ENCODE results near the gene KRIT1.
"Not testable (repeated sequence)": the region's sequence is repeated elsewhere in the genome, so short reads cannot be mapped to it uniquely, and the experiment has no call there.

KRIT1 gene

GRCh38 chr7:92221766-92222165 lies 23.9 kb downstream of the KRIT1 start:
- Mint-ChIP-seq H3K27me3 (ENCODE audit: low read depth) (no peaks in the 10 kb centered on the region), H3K27ac (no peak overlapping the region), H3K9me3 (no peaks in the 10 kb centered on the region), H3K4me3 (no peak overlapping the region), H3K4me1 (no peaks in the 10 kb centered on the region), H3K36me3 (ENCODE audit: low read depth) (peaks cover 67% of the 10 kb centered on the region)
- TF ChIP-seq CTCF (IDR thresholded peaks at IDR 0.05; ENCODE audit: unreplicated experiment in 3 of 3): no peak

- H3K4me3 Mint-ChIP-seq: no peak overlapping the region
- peaks cover 85% of the 10 kb centered on the region for H3K36me3 Mint-ChIP-seq (ENCODE audit: low read depth)
- no peak for TF ChIP-seq CTCF (IDR thresholded peaks at IDR 0.05; ENCODE audit: unreplicated experiment in 3 of 3)
- H3K4me1 Mint-ChIP-seq: no peaks in the 10 kb centered on the region
- H3K9me3 Mint-ChIP-seq: peaks cover 21% of the 10 kb centered on the region
- no peak overlapping the region for H3K27ac Mint-ChIP-seq
- no peaks in the 10 kb centered on the region for H3K27me3 Mint-ChIP-seq (ENCODE audit: low read depth)
These were observed 39.0 kb downstream of the KRIT1 start for GRCh38 chr7:92206672-92207071.

GRCh38 chr7:92205987-92206386 lies 39.7 kb downstream of the KRIT1 start:
- peaks cover 83% of the 10 kb centered on the region for H3K36me3 Mint-ChIP-seq (ENCODE audit: low read depth)
- no peak overlapping the region for H3K27ac Mint-ChIP-seq
- no peaks in the 10 kb centered on the region for H3K27me3 Mint-ChIP-seq (ENCODE audit: low read depth)
- H3K4me3 Mint-ChIP-seq: no peak overlapping the region
- TF ChIP-seq CTCF (IDR thresholded peaks at IDR 0.05; ENCODE audit: unreplicated experiment in 3 of 3): no peak
- peaks cover 21% of the 10 kb centered on the region for H3K9me3 Mint-ChIP-seq
- no peaks in the 10 kb centered on the region for H3K4me1 Mint-ChIP-seq

- TF ChIP-seq CTCF (IDR thresholded peaks at IDR 0.05; ENCODE audit: unreplicated experiment in 3 of 3): no peak
- H3K27ac Mint-ChIP-seq: no peak overlapping the region
- peaks cover 69% of the 10 kb centered on the region for H3K36me3 Mint-ChIP-seq (ENCODE audit: low read depth)
- H3K4me1 Mint-ChIP-seq: no peaks in the 10 kb centered on the region
- no peaks in the 10 kb centered on the region for H3K27me3 Mint-ChIP-seq (ENCODE audit: low read depth)
- H3K9me3 Mint-ChIP-seq: peaks cover 8% of the 10 kb centered on the region
- no peak overlapping the region for H3K4me3 Mint-ChIP-seq
These were observed 44.9 kb downstream of the KRIT1 start for GRCh38 chr7:92200791-92201190.

- H3K9me3 Mint-ChIP-seq: peaks cover 58% of the 10 kb centered on the region
- no peak overlapping the region for H3K27ac Mint-ChIP-seq
- H3K27me3 Mint-ChIP-seq (ENCODE audit: low read depth): no peaks in the 10 kb centered on the region
- no peak overlapping the region for H3K4me3 Mint-ChIP-seq
- H3K4me1 Mint-ChIP-seq: no peaks in the 10 kb centered on the region
- H3K36me3 Mint-ChIP-seq (ENCODE audit: low read depth): peaks cover 79% of the 10 kb centered on the region
- TF ChIP-seq CTCF (IDR thresholded peaks at IDR 0.05; ENCODE audit: unreplicated experiment in 3 of 3): no peak
These were observed 53.4 kb downstream of the KRIT1 start for GRCh38 chr7:92192326-92192725.

GRCh38 chr7:92189246-92189645 lies 56.5 kb downstream of the KRIT1 start:
- H3K4me3 Mint-ChIP-seq; H3K27me3 Mint-ChIP-seq (ENCODE audit: low read depth); H3K4me1 Mint-ChIP-seq; H3K27ac Mint-ChIP-seq: not testable (repeated sequence)
- Mint-ChIP-seq H3K9me3 (peaks cover 45% of the 10 kb centered on the region), H3K36me3 (ENCODE audit: low read depth) (peaks cover 55% of the 10 kb centered on the region)

GRCh38 chr7:92184294-92184693 lies 61.4 kb downstream of the KRIT1 start:
- not testable (repeated sequence) for H3K27ac Mint-ChIP-seq; H3K4me3 Mint-ChIP-seq; H3K27me3 Mint-ChIP-seq (ENCODE audit: low read depth); H3K36me3 Mint-ChIP-seq (ENCODE audit: low read depth); H3K4me1 Mint-ChIP-seq
- peaks cover 26% of the 10 kb centered on the region for H3K9me3 Mint-ChIP-seq
